HG03280 (cell line): ENCODE measurements around the gene ADAT1.
"Not testable (repeated sequence)": the region's sequence is repeated elsewhere in the genome, so short reads cannot be mapped to it uniquely, and the experiment has no call there.

Experiments
- ATAC-seq: cut with Tn5 transposase; IDR thresholded peaks from one replicate; pipeline ENCODE4 v1.9.1; 2021; ENCODE audit warnings: mild to moderate bottlenecking, moderate library complexity; ENCODE audit not compliant: unreplicated experiment

Gene ADAT1

GRCh38 chr16:75620326-75621169 lies 2.5 kb downstream of the ADAT1 start:
- ATAC-seq, result no peak

GRCh38 chr16:75618780-75619179 lies 4.3 kb downstream of the ADAT1 start:
- ATAC-seq, result no peak

GRCh38 chr16:75617121-75617520 lies 6.0 kb downstream of the ADAT1 start:
- ATAC-seq, result no peak

GRCh38 chr16:75616521-75617010 lies 6.5 kb downstream of the ADAT1 start:
- ATAC-seq, result peak; percentile 53

GRCh38 chr16:75615619-75616018 lies 7.5 kb downstream of the ADAT1 start:
- ATAC-seq, result no peak

- ATAC-seq, result no peak
Observed at GRCh38 chr16:75614066-75614897, 8.8 kb downstream of the ADAT1 start.

- ATAC-seq, result no peak
Observed at GRCh38 chr16:75606507-75606906, 16.6 kb downstream of the ADAT1 start.

GRCh38 chr16:75603241-75603640 lies 19.8 kb downstream of the ADAT1 start:
- no peak for ATAC-seq

GRCh38 chr16:75599452-75600277 lies 23.4 kb downstream of the ADAT1 start:
- ATAC-seq, result no peak

GRCh38 chr16:75593825-75594820 lies 29.0 kb downstream of the ADAT1 start:
- no peak for ATAC-seq

- ATAC-seq, result no peak
Observed at GRCh38 chr16:75593308-75593707, 29.8 kb downstream of the ADAT1 start.

- not testable (repeated sequence) for ATAC-seq
Observed at GRCh38 chr16:75591927-75592326, 31.2 kb downstream of the ADAT1 start.

- no peak for ATAC-seq
Observed at GRCh38 chr16:75590920-75591843, 31.9 kb downstream of the ADAT1 start.

- ATAC-seq, result no peak
Observed at GRCh38 chr16:75589306-75589705, 33.8 kb downstream of the ADAT1 start.

GRCh38 chr16:75588716-75589115 lies 34.4 kb downstream of the ADAT1 start:
- no peak for ATAC-seq

- peak; percentile 59 for ATAC-seq
Observed at GRCh38 chr16:75584108-75584507, 39.0 kb downstream of the ADAT1 start.

GRCh38 chr16:75579281-75579834 lies 43.7 kb downstream of the ADAT1 start:
- no peak for ATAC-seq

GRCh38 chr16:75578725-75579124 lies 44.4 kb downstream of the ADAT1 start:
- ATAC-seq, result no peak
